ENCODE measurements around the gene SLC25A22.

Gene SLC25A22

DNA sequence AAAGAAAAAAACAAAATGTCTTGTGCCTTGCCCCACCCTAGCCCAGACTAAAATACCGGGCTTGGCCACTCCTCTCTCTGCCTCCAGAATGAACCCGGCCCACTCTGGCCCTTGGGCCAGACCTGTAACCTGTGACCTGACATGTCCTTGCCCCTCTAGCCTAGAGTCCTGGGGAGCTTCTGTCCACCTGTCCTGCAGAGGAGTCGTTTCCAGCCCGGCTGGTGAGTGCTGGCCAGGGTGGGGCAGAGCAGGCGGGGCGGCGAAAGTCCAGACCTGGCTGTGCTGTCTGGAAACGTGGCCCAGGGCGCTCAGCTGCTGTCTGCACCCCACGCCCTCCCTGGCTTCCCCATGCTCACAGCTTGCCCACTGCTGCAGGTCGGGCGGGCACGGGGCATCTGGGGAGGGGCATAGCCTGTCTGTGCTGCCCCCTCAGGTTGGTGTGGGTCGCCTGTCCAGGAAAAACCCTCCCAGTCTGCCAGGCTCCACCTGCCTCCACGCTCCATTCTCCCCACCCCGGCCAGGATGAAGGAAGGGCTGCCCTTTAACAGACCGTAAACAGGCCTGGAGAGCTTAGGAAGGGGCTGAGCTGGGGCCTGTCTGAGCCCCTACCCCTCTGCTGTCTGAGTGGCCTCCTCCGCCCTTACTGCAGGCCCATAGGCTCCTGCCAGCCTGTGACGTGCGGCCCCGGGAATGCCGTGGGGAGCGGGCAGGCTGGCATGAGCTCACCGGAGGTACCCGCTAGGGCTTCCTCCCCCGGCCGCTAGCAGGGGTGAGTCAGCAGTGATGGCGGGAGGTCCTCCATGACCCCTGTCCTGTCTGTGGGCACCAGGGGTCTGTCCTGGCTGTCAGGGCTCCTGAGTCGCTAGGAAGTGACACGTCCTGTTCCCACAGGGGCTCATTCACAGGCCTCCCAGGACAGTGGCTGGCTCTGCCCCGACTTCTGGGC lies 36.6 kb upstream of the SLC25A22 start:
- in situ Hi-C loops (cut with MboI; ENCODE audit: low pct_unique_long_range_greater_than_20kb, low sequenced_read_pairs), result no loop called here
- DNase-seq, result no peak

DNA sequence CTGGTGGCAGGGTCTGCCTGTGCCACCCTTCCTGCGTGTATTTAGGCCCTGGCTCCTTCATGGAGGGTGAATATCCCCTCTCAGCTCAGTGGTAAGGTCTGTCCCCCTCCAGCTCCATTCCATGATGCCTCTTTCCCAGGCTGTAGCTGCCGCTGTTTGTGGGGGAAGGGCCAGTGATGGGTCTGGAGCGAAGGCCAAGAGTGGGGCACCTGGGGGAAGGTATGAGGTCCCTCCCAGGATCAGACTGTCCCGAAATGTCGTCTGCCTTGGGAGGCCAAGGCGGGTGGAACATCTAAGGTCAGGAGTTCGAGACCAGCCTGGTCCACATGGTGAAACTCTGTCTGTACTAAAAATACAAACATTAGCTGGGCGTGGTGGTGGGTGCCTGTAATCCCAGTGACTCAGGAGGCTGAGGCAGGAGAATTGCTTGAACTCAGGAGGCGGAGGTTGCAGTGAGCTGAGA lies 35.8 kb upstream of the SLC25A22 start:
- no peak for DNase-seq

DNA sequence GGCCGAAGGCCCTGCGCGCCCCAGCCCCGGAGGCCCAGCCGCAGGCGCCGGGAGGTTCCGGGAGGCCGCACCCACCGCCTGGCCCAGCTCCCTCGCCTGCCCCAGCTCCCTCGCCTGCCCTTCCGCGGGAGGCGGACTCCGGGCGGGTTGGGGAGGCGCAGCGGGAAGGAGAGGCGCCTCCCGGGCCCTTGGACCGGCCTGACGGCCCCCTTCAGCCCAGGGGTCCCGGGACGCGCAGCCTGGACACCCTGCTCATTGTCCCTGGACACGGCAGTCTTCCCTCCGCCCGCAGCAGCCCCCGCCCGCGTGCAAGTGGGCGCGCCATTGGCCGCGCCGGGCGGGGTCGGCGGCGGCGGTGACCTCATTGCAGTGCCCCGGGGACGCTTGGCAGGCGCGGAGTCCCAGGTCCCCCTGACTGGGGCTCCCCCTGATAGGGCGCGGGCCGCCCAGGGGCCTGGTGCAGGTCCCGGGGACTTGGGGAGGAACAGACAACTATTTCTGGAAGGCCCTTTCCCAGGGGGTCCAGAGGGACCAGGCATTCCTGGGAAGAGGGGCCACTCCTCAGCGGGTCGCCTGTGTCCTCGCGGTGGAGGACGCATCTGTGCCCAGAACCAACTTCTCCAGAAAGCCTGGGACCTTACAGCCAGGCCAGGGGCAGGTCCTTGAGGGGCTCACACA lies 35.2 kb upstream of the SLC25A22 start:
- DNase-seq, result peak; percentile 56
- in situ Hi-C loops (cut with MboI; ENCODE audit: low pct_unique_long_range_greater_than_20kb, low sequenced_read_pairs), result no loop called here

More for the DNA sequence above, 35.8 kb upstream of the SLC25A22 start:
- in situ Hi-C loops (cut with MboI; ENCODE audit: low pct_unique_long_range_greater_than_20kb, low sequenced_read_pairs), result no loop called here

DNA sequence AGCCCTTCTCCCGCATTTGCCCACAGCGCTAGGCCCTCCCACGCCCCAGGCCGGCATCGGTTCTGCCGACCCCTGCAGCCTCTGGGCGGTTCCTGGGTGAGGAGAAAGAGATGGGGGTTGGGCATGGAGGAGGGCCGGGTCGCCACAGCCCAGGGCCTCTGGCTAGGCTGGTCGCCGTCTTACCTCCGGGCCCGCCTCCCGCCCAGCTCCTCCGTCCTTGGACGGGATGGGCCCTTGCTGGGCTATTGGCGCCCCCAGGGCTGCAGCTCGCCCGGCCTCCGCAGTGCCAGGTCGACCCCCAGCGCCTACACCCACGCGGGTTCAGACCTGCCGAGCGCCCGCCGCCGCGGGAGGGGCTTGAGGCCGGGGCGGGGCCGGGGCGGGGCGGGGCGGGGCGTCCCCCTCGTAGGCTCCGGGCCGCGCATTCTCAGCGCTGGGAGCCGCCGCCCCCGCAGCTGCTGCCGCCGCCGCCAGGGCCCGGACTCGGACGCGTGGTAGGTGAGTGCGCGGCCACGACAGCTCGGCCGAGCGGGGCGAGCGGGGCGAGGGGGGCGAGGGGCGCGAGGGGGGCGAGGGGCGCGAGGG lies 34.5 kb upstream of the SLC25A22 start, which contains the start of gene CD151:
Gene CD151 (plus strand): TSS at position 424 of the 585 bp plus-strand sequence. CDS start 3,118 bp downstream, outside the sequence.
- peak; percentile 59 for DNase-seq
- in situ Hi-C loops (cut with MboI; ENCODE audit: low pct_unique_long_range_greater_than_20kb, low sequenced_read_pairs), result no loop called here

DNA sequence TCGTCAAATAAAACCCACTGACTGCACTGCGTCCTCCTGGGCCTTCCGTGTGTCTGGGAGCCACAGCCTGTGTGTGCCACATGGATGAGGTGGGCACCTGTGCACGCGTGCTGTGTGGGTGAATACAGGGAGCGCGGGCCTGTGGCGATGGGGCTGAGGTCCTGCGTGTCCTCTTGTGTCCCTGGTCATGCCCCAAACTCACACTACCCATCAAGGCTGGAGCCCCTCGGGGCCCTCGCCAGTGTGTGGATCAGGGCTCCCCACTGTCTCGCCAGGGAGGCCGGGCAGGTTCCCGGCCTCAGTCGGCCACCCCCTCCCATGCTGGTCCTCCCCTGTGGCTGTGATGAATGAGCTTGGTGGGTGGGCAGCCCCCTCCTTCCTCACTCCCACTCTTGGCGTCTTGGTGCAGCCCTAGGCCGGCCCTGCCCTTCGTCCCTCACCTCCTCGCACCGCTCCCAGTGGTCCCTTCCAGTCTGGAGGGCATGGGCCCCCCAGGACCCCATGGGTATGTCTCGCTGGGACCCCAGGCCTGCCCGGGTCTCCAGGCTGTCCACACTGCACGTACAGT lies 34.0 kb upstream of the SLC25A22 start:
- no peak for DNase-seq
- in situ Hi-C loops (cut with MboI; ENCODE audit: low pct_unique_long_range_greater_than_20kb, low sequenced_read_pairs), result no loop called here

DNA sequence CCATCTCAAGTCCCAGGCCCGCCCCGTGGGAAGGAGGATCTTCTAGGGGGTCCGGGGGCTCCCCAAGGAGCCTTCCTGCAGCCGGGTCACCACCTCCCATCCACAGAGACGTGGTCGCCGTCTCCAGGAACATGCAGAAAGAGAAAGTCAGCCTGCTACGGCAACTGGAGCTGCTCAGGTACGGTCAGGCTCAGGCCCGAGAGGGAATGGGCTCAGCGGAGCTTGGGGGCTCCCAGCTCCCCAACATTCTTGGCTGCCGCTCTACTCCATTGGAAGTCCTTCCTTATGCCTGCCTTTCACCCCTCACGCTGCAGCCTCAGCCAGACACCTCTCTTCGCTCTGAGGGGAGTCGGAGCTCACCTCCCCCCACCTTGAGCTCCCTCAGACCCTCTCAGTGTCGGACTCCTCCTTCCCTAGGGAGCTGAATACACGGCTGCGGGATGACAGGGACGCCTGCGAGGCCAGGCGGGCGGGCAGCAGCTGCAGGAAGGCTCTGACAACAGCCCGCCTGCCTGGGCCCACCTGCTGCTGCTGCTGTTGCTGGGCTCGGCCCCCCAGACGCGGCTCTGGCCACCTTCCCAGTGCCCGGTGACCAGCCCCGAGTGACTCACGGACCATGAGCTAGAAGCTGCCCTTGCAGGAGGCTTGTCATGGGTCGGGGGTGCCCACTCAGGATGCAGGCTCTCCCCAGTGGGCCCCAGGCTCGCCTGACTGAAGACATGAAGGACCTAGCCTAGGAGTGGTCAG lies 33.2 kb upstream of the SLC25A22 start:
- in situ Hi-C loops (cut with MboI; ENCODE audit: low pct_unique_long_range_greater_than_20kb, low sequenced_read_pairs), result no loop called here
- no peak for DNase-seq

DNA sequence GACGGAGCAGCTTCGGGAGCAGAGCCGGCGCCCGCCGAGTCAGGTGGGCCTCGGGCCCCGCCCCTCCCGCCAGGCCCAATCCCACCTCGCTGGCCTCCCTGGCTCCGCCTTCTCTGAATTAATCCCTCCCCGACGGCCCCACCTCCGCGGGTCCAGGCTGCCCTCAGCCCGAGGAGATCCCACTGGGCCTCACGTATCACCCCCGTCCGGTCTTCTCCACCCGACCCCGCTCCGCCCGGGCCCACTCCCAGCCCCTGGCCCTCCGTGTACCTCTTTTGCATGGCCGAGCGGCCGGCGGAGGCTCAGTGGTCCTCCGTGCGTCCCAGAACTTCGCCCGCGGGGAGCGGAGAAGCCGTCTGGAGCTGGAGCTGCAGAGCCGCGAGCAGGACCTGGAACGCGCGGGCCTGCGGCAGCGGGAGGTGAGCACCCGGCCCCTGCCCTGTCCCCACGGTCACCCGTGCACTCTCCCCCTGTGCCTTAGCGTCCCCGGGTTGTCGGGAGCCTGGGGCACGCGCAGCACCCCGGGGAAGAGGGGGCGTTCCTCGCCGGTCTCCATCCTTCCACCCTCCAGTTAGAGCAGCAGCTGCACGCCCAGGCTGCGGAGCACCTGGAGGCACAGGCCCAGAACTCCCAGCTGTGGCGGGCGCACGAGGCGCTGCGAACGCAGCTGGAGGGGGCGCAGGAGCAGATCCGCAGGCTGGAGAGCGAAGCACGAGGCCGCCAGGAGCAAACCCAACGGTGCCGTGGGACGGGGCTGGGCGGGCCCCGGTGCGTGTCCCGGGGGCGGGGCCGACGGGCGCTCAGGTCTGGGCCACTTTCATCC lies 32.4 kb upstream of the SLC25A22 start:
- no peak for DNase-seq
- in situ Hi-C loops (cut with MboI; ENCODE audit: low pct_unique_long_range_greater_than_20kb, low sequenced_read_pairs), result no loop called here

DNA sequence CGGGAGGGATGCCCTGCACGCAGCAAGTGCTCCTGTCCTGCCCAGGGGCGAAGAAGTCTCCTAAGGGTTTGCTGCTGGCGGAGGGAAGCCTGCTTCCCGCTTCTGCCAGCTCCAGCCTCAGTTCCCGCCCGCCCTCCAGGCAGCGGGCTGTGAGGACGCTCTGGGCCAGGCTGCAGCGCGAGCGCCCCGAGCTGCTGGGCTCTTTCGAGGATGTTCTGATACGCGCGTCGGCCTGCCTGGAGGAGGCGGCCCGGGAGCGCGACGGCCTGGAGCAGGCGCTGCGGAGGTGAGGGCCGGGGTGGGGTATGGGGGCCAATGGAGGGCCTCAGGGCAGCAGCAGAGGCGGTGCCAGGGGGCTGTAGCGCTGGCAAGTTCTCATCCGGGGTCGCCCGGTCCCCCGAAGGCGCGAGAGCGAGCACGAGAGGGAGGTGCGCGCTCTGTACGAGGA lies 31.8 kb upstream of the SLC25A22 start:
- DNase-seq, result no peak
- in situ Hi-C loops (cut with MboI; ENCODE audit: low pct_unique_long_range_greater_than_20kb, low sequenced_read_pairs), result no loop called here

DNA sequence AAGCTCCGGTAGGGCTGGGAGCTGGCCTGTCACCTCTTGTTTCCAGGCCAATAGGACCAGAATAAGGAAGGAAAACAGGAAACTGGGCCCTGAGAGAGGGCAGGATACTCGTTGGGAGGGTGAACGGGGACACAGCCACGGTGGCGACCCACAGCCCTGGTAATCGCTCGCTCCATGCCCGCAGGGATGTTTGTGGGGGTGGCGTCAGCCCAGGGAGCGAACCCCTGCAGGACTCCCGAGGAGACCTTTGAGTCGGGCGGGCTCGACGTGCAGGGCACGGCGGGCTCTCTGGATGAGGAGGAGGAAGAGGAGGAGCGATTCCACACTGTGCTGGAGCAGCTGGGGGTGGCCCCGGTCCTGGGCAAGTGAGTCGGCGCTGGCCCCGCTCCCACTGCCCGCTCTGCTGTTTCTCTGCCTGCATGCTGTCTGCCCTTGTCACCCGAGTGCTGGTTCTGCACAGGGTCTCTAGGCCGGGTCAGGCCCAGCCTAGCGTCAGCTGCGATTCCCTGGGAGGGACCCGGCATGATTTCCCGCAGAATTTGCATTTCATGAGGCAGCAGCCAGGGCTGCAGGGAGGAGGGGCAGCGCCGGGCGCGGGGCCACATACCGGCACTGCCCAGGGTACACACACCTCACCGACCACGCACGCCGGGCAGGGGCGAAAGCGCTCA lies 31.2 kb upstream of the SLC25A22 start:
- DNase-seq, result no peak
- in situ Hi-C loops (cut with MboI; ENCODE audit: low pct_unique_long_range_greater_than_20kb, low sequenced_read_pairs), result no loop called here

DNA sequence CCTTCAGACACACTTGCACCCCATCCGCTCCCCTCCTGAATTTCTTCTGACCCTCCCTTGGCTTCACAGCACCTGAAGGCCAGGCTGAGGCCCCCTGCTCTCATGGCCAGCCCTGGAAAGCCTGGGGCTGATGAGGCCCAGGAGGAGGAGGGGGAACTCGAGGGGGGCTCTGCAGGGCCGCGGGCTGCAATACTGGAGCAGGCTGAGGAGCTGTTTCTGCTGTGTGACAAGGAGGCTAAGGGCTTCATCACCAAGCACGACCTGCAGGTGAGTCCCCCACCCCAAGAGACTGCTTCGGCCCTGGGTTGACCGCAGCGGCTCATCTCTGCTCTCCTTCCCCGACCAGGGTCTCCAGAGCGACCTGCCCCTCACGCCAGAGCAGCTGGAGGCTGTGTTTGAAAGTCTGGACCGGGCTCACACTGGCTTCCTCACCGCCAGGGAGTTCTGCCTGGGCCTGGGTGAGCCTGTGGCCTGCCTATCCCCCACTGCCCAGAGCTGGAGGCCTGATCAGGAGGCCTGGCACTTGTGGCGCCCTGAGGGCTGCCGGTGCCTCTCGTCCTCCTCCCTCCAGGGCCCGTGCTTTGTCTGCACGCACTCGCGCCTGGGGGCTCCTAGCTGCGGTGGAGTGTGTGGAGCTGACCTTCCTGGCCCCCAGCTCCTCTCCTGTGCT lies 30.6 kb upstream of the SLC25A22 start:
- DNase-seq, result peak; percentile 62
- in situ Hi-C loops (cut with MboI; ENCODE audit: low pct_unique_long_range_greater_than_20kb, low sequenced_read_pairs), result no loop called here

DNA sequence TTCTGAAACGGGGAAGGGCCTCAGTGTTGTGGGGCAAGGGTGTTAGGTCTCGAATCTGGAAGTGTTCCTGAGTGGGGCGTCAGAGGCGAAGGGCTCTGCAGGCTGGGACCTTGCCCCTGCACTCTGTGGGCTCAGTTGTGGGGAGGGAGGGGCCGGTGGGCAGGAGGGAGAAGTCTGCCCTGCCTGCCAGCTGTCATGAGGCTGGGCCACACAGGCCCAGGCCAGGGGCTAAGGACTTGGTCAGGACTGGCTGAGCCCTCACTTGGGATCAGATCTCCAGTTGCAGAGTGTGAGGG lies 29.8 kb upstream of the SLC25A22 start, which contains the start of gene CRACR2B:
Gene CRACR2B (plus strand): TSS at position 23 of the 296 bp plus-strand sequence. CDS start 689 bp downstream, outside the sequence.
- in situ Hi-C loops (cut with MboI; ENCODE audit: low pct_unique_long_range_greater_than_20kb, low sequenced_read_pairs), result no loop called here
- DNase-seq, result no peak

DNA sequence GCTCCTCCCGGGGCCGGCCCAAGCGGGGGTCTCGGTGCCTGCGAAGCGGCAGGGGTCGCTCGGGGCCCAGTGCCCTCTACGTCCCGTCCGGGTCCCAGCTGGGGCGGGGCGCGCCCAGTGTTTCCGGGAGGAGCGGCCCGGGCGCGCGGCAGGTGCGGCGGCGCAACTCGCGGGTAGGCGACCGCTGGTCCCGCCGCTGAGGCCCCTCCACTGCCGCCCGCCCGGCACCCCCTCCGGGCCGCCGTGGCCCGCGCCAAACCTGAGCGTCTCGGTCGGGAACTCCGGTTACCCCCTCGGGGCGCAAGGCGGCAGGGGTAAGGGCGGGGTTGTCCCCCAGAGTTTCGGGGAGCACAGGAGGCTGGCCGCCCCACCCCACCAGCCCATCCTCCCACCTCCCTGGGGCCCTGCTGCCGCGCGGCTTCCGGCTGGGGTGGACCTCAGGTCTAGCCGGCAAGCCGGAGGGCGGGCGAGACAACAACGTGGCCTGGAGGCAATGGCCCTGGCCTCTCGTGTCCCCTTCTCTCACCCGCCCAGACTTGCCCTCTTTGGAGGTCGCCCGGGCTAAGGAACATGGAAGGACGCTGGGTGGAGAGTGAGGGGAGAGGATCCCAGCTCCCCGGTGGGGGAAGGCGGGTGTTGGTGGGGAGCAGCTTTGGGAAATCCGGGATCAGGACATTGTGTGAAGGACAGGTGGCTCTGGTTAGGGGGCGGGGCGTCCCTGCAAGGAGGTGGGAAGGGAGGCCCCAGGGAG lies 29.2 kb upstream of the SLC25A22 start:
- in situ Hi-C loops (cut with MboI; ENCODE audit: low pct_unique_long_range_greater_than_20kb, low sequenced_read_pairs), result no loop called here
- no peak for DNase-seq

DNA sequence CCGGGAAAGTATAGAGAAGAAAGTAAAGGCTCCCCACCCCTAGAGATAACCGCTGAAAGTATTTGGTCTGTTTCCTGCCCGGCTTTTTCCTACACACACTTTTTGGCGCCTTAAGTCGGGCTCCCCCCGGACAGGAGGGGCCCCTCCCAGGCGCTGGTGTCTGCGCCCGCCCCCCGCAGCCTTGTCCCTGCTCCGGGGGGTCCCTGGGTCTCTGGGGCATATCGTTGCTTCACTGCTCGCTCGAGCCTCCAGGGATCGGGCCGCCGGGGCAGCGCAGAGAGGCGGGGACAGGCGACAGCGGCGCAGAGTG lies 28.7 kb upstream of the SLC25A22 start:
- in situ Hi-C loops (cut with MboI; ENCODE audit: low pct_unique_long_range_greater_than_20kb, low sequenced_read_pairs), result no loop called here

DNA sequence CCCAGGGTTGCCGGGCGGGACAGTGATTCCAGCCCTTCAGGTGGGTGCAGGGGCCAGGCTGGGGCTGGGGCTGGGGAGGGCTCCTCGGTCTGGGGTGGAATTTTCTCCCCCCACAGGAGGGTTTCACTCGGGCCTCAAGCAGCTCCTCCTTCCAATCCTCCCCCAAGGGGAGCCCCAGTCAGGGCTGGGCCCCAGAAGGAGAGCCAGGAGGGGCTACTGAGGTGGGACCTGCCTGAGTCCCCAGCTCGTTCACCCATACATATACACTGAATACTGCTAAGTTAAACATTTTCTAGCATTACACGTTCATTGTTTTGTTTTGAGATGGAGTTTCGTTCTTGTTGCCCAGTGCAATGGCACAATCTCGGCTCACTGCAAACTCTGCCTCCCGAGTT lies 28.1 kb upstream of the SLC25A22 start:
- DNase-seq, result no peak
- in situ Hi-C loops (cut with MboI; ENCODE audit: low pct_unique_long_range_greater_than_20kb, low sequenced_read_pairs), result no loop called here

More for the DNA sequence above, 28.7 kb upstream of the SLC25A22 start:
- no peak for DNase-seq

DNA sequence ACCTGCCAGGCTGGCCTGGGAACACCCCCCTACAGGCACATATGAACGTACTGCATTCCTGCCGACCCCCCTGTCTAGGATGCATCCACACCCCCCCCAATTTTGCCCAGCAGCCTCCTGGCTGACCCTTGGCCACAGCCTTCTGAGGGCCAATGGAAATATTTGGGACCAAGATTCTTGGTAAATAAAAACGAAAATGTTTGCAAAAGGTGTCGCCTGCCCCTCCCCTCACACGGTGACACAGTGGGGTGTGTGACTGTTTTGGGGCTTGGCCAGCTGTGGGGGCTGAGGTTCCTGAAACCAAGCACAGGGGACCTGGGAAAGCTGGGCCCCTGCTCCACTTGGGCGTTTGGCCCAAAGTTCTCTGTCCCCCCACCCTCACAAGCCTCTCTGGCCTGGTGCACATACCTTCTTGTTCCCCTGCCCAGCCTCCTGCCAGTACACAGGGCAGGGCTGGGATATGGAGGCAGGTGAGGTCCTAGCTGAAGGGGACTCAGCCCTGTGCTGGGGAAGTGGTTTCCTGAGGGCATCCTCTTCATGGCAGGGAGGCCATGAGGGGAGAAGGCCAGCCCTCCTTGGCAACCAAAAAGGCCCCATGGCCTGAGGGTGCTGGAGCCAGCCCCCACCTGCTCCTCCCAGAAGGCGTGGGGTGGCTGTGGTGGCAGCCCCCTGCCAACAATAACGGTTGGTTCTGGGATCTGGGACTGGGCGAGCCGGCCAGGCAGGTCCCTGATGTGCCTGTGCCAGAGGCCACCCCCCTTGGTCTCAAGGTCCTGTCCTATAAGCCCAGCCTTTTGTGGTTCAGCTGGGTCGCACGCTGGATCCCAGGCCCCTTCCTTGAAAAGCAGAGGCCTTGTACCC lies 27.5 kb upstream of the SLC25A22 start:
- in situ Hi-C loops (cut with MboI; ENCODE audit: low pct_unique_long_range_greater_than_20kb, low sequenced_read_pairs), result no loop called here

DNA sequence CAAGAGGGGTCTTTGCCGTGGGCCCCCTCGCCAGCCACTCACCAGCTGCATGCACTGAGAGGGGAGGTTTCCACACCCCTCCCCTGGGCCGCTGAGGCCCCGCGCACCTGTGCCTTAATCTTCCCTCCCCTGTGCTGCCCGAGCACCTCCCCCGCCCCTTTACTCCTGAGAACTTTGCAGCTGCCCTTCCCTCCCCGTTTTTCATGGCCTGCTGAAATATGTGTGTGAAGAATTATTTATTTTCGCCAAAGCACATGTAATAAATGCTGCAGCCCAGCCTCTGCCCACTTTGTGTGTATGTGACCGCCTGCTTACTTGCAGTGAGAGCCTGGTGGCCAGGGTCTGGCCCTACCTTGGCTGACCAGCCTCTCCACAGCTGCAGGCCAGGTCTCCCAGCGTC lies 26.9 kb upstream of the SLC25A22 start:
- in situ Hi-C loops (cut with MboI; ENCODE audit: low pct_unique_long_range_greater_than_20kb, low sequenced_read_pairs), result no loop called here
- DNase-seq, result no peak

More for the DNA sequence above, 27.5 kb upstream of the SLC25A22 start:
- DNase-seq, result no peak

All from KBM-7 (cell line).